SK-N-SH (cell line): ENCODE data around the gene IRF2BPL. TPM values are rescaled to one million over a fixed set of nuclear protein-coding genes. Genes with fewer than 3 reads are reported as not detected.

Experiments used
- CTCF ChIA-PET: fragments of 300-600, 350-600 bp; formaldehyde crosslinking; extraction: SDS; loops from one replicate; lab custom pipeline; 2021; lab: Yijun Ruan, JAX
- POLR2A ChIA-PET: fragments of 350-600 bp; sonication (Branson Sonifier 250); formaldehyde crosslinking; extraction: SDS; loops from one replicate; lab custom pipeline; 2020; ENCODE audit warnings: antibody characterized with exemption, inconsistent platforms; lab: Yijun Ruan, JAX
- DNase-seq: peaks from one replicate; pipeline ENCODE4 v3.0.0; 2012
- H2AFZ ChIP-seq: fragments of 200-600 bp; sonication (generic); 2 replicates; pipeline ENCODE4 v1.8.1; 2016; ENCODE audit warnings: antibody characterized with exemption, mild to moderate bottlenecking, low read depth
- H3F3A ChIP-seq: fragments of 200-600 bp; sonication (generic); replicated peaks from 2 replicates; pipeline ENCODE3; 2016; ENCODE audit warnings: antibody characterized with exemption, mild to moderate bottlenecking; ENCODE audit not compliant: insufficient read depth
- H3K27ac ChIP-seq, 2 experiments: fragments of 200-500 bp in 1 of 2; fragments of 200-600 bp in 1 of 2; sonication (Bioruptor generic) in 1 of 2; sonication (generic), shearing (Covaris generic) in 1 of 2; 2 replicates each; pipeline versions ENCODE4 v1.5.1 to v1.6.1; 2014 to 2016; ENCODE audit warnings: low read depth in 2 of 2, inconsistent platforms in 1 of 2, low read length in 1 of 2, mild to moderate bottlenecking in 1 of 2, mixed read lengths in 1 of 2
- H3K27me3 ChIP-seq: fragments of 200-600 bp; sonication (generic), shearing (Covaris generic); 2 replicates; pipeline ENCODE4 v1.6.1; 2016; ENCODE audit warnings: mixed run types; ENCODE audit not compliant: insufficient read depth
- H3K36me3 ChIP-seq, 2 experiments: fragments of 200-500 bp in 1 of 2; fragments of 200-600 bp in 1 of 2; sonication (Bioruptor generic) in 1 of 2; sonication (generic) in 1 of 2; replicated peaks in 1 of 2; 2 replicates each; pipeline versions ENCODE3 to v1.5.1; 2014 to 2016; ENCODE audit warnings: low read length in 1 of 2, mild to moderate bottlenecking in 1 of 2; ENCODE audit not compliant: insufficient read depth in 2 of 2, control insufficient read depth in 1 of 2
- H3K4me1 ChIP-seq, 2 experiments: fragments of 200-500 bp in 1 of 2; fragments of 200-600 bp in 1 of 2; sonication (Bioruptor generic) in 1 of 2; sonication (generic), shearing (Covaris generic) in 1 of 2; 2 replicates each; pipeline versions ENCODE4 v1.5.1 to v1.6.1; 2014 to 2016; ENCODE audit warnings: low read depth in 1 of 2, low read length in 1 of 2, mixed run types in 1 of 2; ENCODE audit not compliant: insufficient read depth in 2 of 2, control insufficient read depth in 1 of 2
- H3K4me2 ChIP-seq: fragments of 200-600 bp; sonication (generic), shearing (Covaris generic); 2 replicates; pipeline ENCODE4 v1.6.1; 2017; ENCODE audit warnings: mixed run types
- H3K4me3 ChIP-seq, 2 experiments: fragments of 200-500 bp in 1 of 2; fragments of 200-600 bp in 1 of 2; sonication (Bioruptor generic) in 1 of 2; sonication (generic), shearing (Covaris generic) in 1 of 2; 2 replicates each; pipeline versions ENCODE4 v1.5.1 to v1.8.1; 2014 to 2016; ENCODE audit warnings: low read depth in 2 of 2, inconsistent platforms in 1 of 2, low read length in 1 of 2, mild to moderate bottlenecking in 1 of 2, mixed read lengths in 1 of 2, moderate library complexity in 1 of 2
- H3K79me2 ChIP-seq: fragments of 200-600 bp; sonication (generic); 2 replicates; pipeline ENCODE4 v1.8.1; 2017; ENCODE audit warnings: mild to moderate bottlenecking; ENCODE audit not compliant: insufficient read depth
- H3K9ac ChIP-seq: fragments of 200-600 bp; sonication (generic); 2 replicates; pipeline ENCODE4 v1.6.1; 2017; ENCODE audit warnings: mixed run types
- H3K9me2 ChIP-seq: fragments of 200-600 bp; sonication (generic); 2 replicates; pipeline ENCODE4 v1.6.1; 2017; ENCODE audit warnings: mixed run types
- H3K9me3 ChIP-seq: fragments of 200-600 bp; sonication (generic); 2 replicates; pipeline ENCODE4 v1.6.1; 2017; ENCODE audit warnings: mixed run types, mild to moderate bottlenecking, moderate library complexity
- H4K20me1 ChIP-seq: fragments of 200-600 bp; sonication (generic); 2 replicates; pipeline ENCODE4 v1.6.1; 2017; ENCODE audit warnings: mild to moderate bottlenecking, mixed run types; ENCODE audit not compliant: insufficient read depth
- CTCF ChIP-seq: fragments of 200-600 bp; sonication (generic); IDR thresholded peaks from 2 replicates; pipeline ENCODE4 v1.6.1; 2017; ENCODE audit warnings: antibody characterized with exemption, mild to moderate bottlenecking, moderate library complexity
- EZH2phosphoT487 ChIP-seq: fragments of 200-600 bp; sonication (generic); IDR thresholded peaks from 2 replicates; pipeline ENCODE4 v1.6.1; 2017; ENCODE audit warnings: low read depth, mixed run types, mild to moderate bottlenecking, antibody characterized with exemption, moderate library complexity, borderline replicate concordance
- FOSL2 ChIP-seq: IDR thresholded peaks from 2 replicates; pipeline ENCODE4 v1.4.0; 2012; ENCODE audit warnings: low read depth, mild to moderate bottlenecking, moderate library complexity, borderline replicate concordance
- JUND ChIP-seq: IDR thresholded peaks from 2 replicates; pipeline ENCODE4 v1.4.0; 2012
- MEF2A ChIP-seq: IDR thresholded peaks from 2 replicates; pipeline ENCODE4 v1.4.0; 2012; ENCODE audit warnings: low read depth, borderline replicate concordance
- NFIC ChIP-seq: IDR thresholded peaks from 2 replicates; pipeline ENCODE4 v1.4.0; 2012; ENCODE audit warnings: borderline replicate concordance
- RAD21 ChIP-seq: IDR thresholded peaks from 2 replicates; pipeline ENCODE4 v1.6.1; 2012; ENCODE audit warnings: mild to moderate bottlenecking, low read length
- RCOR1 ChIP-seq: fragments of 150-350 bp; IDR thresholded peaks from 2 replicates; pipeline ENCODE4 v1.6.1; 2017; ENCODE audit warnings: antibody characterized with exemption, low read length
- RFX5 ChIP-seq: IDR thresholded peaks from 2 replicates; pipeline ENCODE4 v1.6.1; 2012; ENCODE audit warnings: mild to moderate bottlenecking, improper control_type of control experiment, low read length
- RXRA ChIP-seq: IDR thresholded peaks from 2 replicates; pipeline ENCODE4 v1.4.0; 2012; ENCODE audit warnings: low read depth, mild to moderate bottlenecking, borderline replicate concordance
- SIN3A ChIP-seq: IDR thresholded peaks from 2 replicates; pipeline ENCODE4 v1.6.1; 2012; ENCODE audit warnings: low read depth, mild to moderate bottlenecking, low read length, moderate library complexity, borderline replicate concordance
- SMC3 ChIP-seq: IDR thresholded peaks from 2 replicates; pipeline ENCODE4 v1.6.1; 2012; ENCODE audit warnings: low read depth, low read length, improper control_type of control experiment
- TCF12 ChIP-seq: IDR thresholded peaks from 2 replicates; pipeline ENCODE4 v1.4.0; 2012
- USF1 ChIP-seq: IDR thresholded peaks from 2 replicates; pipeline ENCODE4 v1.4.0; 2012; ENCODE audit warnings: low read depth, borderline replicate concordance
- ZBTB33 ChIP-seq: IDR thresholded peaks from 2 replicates; pipeline ENCODE4 v1.4.0; 2012; ENCODE audit warnings: low read depth, borderline replicate concordance
- WGBS: methylation state at CpG from one replicate; pipeline ENCODE4 v1.1.6; 2017; ENCODE audit warnings: low lambda C conversion rate; 5-methylcytosine and 5-hydroxymethylcytosine counted together
- polyA plus RNA-seq, 3 experiments: library from polyadenylated mRNA; depleted of rRNA; stranded (reverse); fragments of >200 nt; gene quantifications; 2 replicates each; pipeline ENCODE4 v1.2.3, GENCODE V29; 2012

The IRF2BPL gene
- polyA plus RNA-seq, 1 of the 3 experiments (the other 2 are of a cell fraction): 17.1 TPM

- POLR2A ChIA-PET: interaction anchor here (0.8 to 6.4 kb wide), 3 partner anchors 9 to 104 kb away, joined by 3 to 41 read pairs (median 3); no protein-coding TSS in a partner anchor
- H3K27me3 ChIP-seq: no peaks in the 10 kb centered on the region
- H3K9me2 ChIP-seq: no peaks in the 10 kb centered on the region
- TF ChIP-seq RXRA: no peak
- peak; percentile 58; the same call in 1 of the 2 replicates for TF ChIP-seq MEF2A
- TF ChIP-seq FOSL2: peak; percentile 43; the same call in 1 of the 2 replicates
- no peak for TF ChIP-seq SIN3A
- peak; percentile 21; the same call in 1 of the 2 replicates for TF ChIP-seq SMC3
- no peak for TF ChIP-seq RCOR1
- TF ChIP-seq USF1: no peak
- TF ChIP-seq CTCF: peak; percentile 37; the same call in 1 of the 2 replicates
- no peak for TF ChIP-seq EZH2phosphoT487
- 0 out of 2 replicates have a peak, but pooled peaks have one; percentile 17 for TF ChIP-seq ZBTB33
- no peak for TF ChIP-seq RFX5
- peak; percentile 29 for TF ChIP-seq JUND
- TF ChIP-seq TCF12: no peak; the same call in 1 of the 2 replicates
- peak; percentile 50 for TF ChIP-seq RAD21
- peak; percentile 13; the same call in 1 of the 2 replicates for TF ChIP-seq NFIC
- WGBS: 56% methylated on average over 17 of the region's 17 CpGs
- peak overlapping the region; percentile 95 for H3K9ac ChIP-seq
- H3F3A ChIP-seq: peaks cover 33% of the 10 kb centered on the region
- peaks cover 53% of the 10 kb centered on the region for H3K79me2 ChIP-seq
- peak overlapping the region; percentile 94 for H3K4me2 ChIP-seq
- peak overlapping the region; percentile 74 to 96 for H3K27ac ChIP-seq
- H3K9me3 ChIP-seq: no peaks in the 10 kb centered on the region
- CTCF ChIA-PET: interaction anchor here (0.6 to 9.6 kb wide), 24 partner anchors 9 to 147 kb away, joined by 3 to 187 read pairs (median 4); no protein-coding TSS in a partner anchor
- peaks cover 33% of the 10 kb centered on the region for H4K20me1 ChIP-seq
- peak; percentile 70 for DNase-seq
- peaks cover 27 to 34% of the 10 kb centered on the region in 2 experiments for H3K36me3 ChIP-seq
- no peak overlapping the region for H2AFZ ChIP-seq
- H3K4me1 ChIP-seq: peaks cover 26 to 30% of the 10 kb centered on the region in 2 experiments
- H3K4me3 ChIP-seq: peak overlapping the region; percentile 21 to 77; a peak in 3 of 4 replicates
Observed at GRCh38 chr14:77023001-77023996, 5.2 kb downstream of the IRF2BPL start.
